Stimulated activated CD4-positive, alpha-beta T cell treated with anti-CD3 and anti-CD28 coated beads, Interleukin-4, amount 100 ng/mL, for 48 hours (primary cell): ENCODE data around the gene GORASP1.

Source experiments
- DNase-seq, 2 donors: peaks; one replicate each; pipeline ENCODE4 v3.0.0-alpha.2; 2020; ENCODE audit warnings: low read depth in 2 of 2

GORASP1 gene

DNA sequence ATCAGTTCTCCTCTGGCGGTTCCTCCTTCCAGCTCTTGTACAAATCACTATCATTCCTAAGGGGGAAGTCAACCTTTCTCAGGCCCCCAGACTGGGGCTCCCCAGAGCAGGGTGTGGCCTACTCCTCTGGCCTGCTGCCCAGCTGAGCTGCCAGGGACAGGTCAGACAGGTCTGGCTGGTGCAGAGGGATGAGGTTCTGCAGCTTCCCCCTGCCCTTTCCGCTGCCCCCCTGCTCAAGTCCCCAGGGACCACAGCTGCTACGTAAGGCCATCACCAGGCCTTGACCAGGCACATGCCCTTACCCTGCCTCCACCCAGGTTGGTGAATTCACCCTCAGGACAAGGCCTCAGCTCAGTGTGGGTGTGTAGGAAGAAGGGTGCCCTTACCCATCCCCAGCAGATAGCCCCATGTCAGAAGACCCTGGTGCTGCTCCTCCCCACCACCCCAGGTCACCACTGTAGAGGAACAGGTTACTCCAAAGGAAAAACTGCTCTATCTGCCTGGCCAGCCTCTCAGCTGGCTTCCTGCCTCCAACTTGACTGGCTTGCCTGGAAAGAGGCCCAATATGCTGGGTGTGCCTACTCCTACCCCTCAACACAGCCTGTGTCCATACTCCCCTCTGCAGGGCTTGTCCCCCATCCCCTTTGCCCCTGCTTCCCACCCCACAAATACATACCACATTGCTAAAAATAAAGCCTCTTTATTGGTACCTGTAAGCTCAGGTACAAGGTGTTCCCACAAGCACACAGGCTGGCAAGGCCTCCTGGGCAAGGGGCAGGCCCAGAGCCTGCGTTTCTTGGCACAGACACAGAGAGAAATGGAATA, 34.0 kb upstream of the GORASP1 start:
- DNase-seq: no peak

DNA sequence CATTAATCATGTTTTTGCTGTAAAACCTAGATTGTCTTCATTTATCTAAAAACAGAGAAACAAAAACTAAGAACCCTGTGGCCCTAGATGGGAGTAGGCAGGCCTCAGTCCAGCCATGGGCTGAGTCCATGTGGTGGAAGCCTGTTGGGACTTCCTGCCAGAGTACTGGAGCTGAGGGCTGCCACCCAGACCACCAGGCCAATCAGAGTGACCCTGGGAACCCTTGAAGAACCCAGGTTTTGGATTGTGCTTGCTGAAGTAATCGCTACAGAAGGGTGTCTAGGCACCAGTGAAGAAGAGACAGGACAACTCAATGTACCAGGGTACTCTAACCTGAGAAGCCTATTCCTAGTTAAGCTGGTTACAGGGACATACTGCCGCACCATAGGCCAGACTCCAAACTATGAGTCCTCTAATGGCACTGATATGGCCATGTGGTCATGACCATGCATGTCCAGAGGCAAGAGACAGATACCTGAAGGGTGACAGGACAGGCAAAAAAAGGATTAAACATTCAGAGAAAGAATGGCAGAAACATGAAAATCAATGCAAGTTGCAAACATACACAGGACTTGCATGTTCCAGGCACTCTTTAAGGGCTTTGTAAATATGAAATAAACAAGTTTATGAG, 33.0 kb upstream of the GORASP1 start:
- DNase-seq: no peak

DNA sequence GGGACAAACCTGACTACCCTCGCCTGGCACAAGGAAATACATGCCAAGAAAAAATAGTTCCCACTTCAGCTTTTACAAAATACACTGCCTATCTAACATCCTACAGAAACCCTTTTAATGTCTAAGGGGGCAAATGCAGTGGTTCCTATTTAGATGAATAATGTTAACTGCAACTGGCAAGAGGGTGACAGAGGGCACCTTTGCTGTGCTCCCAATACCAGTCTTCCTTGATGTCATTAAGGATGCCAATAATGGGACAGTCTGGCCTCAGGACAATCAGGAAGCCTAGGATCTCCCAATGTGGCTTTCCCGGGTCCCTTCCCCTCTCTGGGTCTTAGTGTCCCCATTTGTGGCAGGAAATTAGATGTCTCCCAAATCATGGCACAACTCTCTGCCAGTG, 32.0 kb upstream of the GORASP1 start:
- DNase-seq: no peak

DNA sequence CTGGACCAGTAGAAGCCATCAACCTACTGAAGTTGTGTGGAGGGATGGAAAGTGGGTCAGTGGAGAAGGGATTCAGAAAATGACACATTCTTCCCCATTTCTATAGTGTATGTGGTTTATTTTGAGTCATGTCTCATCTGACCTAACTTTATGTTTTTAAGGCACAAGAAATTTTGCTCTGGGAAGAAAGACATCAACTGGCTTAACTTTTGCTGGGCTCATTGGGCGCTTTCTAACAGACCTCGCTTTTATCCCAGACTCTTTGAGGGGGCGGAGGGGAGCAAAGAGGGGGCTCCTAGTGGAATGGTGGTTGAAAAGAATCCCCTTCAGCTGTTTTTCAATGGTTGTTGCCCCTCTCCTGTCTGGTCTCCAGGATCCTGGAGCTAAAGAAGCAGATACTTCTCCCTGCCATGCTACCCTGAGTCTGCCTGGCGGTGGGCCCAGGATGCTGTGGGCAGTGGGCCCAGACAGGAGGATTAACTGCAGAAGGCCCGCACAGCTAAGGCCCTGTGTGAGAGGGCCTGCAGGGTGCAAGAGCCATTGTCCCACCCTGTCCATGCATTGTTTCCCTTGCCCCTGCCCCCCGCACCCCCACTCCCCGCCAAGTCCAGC, 31.5 kb upstream of the GORASP1 start:
- no peak for DNase-seq

DNA sequence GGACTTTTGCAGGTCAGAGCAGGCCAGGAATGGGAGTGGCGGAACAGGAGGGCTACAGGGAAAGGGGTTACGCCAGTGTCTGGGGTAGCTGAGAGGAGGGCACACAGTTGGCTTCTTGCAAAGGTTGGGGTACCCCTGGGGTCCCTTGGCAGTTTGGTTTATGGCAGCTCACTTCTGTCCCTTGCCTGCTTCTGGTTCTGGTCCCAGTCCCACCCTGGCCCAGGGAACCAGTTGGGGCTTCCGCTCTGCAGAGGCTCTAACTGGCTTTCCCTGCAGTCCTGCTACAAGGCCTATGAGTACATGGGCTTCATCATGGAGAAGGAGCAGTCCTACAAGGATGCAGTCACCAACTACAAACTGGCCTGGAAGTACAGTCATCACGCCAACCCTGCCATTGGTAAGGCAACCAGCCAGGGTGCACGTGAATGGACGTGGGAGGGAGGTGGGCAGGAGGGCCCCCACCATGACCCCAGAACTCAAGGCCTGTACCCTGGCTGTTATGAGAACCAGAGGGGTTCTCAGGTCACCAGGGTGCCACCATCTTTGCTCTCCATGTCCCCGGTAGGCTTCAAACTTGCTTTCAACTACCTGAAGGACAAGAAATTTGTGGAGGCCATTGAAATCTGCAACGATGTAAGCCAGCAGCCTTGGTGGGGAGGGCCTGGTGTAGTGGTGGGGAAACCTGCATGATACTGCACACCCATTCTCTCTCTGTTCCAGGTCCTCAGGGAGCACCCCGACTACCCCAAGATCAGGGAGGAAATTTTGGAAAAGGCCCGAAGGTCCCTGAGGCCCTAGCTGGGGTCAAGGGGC, 30.8 kb upstream of the GORASP1 start:
- no peak for DNase-seq

DNA sequence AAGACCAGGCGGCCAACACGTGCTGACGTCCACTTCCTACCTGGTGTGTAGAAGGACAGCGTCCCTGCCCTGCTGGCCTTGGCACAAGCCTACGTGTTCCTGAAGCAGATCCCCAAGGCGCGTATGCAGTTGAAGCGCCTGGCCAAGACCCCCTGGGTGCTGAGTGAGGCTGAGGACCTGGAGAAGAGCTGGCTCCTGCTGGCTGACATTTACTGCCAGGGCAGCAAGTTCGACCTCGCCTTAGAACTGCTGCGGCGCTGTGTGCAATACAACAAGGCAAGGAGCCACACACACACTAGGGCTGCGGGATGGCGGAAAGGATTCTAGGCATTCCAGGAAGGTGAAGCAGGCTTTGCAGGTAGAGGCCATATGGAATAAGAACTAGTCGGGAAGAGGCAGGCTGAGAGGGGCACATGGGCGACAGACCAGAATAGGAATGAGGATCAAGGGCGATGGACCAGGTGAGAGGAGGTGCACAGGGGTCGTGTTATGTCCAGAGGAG, 30.1 kb upstream of the GORASP1 start:
- DNase-seq: no peak

DNA sequence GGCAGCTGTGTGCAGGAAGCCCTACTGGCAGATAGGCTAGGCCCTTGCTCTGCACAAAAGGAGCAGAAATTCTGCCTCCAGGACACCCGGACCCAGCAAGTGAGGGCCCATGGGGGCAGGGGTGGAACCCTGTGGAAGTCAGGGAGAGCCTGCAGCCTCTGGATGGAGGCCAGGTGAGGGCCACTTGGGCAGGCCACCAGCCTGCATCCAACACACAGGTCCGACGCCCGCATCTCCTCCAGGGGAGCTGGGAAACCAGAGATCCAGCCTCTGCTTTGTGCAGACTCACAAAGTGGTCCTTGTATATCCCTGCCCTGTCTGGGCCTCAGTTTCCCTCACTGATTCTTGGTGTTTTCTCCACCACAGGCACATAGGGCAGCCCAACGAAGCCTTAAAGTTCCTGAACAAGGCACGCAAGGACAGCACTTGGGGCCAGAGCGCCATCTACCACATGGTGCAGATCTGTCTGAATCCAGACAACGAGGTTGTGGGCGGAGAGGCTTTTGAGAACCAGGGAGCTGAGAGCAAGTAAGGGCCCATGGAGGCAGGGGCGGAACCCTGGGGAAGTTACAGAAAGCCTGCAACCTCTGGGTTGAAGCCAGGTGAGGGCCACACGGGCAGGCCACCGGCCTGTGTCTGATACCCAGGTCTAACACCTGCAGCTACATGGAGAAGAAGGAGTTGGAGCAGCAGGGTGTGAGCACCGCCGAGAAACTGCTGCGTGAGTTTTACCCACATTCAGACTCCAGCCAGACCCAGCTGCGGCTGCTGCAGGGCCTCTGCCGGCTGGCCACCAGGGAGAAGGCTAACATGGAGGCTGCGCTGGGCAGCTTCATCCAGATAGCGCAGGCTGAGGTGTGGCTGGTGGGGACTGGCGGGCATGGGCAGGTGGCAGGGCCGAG, 29.4 kb upstream of the GORASP1 start:
- no peak for DNase-seq

DNA sequence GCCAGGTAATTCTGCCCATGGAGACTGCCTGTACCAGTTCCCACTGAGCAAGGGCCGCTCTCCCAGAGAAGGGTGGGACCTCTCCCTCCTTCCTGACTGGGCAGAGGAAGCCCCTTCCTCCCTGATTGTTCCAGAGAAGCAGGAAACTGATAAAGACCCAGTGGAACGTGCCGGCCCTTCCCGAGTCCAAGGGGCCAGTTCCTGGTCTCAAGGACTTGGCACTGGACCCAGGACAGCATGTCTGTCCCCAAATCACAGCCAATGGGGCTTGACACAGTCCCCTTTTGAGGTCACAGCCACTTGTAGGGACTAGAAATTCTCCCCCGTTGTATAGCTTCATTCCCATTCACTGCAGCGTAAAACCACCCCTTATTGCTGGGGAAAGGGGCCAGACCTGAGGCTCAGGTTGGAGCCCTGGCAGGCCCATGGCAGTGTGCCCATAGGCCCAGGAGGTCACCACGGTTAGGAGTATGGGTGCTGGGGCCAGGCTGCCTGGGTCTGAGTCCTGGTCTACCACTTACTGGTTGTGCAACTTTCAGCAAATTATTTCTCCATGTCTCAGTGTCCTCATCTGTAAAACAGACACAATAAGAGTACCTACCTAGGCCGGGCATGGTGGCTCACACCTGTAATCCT, 27.9 kb upstream of the GORASP1 start:
- no peak for DNase-seq

DNA sequence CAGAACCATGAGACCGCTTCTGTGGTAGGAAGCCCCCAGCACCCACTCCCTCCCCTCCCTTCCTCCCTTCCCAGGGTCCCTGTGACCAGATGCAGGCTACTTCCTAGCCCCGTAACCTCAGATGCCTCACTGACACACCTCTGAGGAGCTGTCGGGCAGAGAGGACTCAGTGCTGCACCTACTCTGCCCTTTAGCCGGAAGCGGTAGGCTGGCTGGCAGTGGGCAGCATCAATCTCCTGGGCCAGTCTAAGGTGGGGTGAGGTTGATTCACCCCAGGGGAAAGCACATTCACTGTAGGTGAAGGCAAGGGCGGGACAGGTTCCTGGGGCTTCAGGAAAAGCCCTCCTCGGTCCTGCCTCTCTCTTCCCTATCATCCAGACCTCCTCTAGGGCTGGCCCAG, 26.9 kb upstream of the GORASP1 start:
- DNase-seq: no peak

DNA sequence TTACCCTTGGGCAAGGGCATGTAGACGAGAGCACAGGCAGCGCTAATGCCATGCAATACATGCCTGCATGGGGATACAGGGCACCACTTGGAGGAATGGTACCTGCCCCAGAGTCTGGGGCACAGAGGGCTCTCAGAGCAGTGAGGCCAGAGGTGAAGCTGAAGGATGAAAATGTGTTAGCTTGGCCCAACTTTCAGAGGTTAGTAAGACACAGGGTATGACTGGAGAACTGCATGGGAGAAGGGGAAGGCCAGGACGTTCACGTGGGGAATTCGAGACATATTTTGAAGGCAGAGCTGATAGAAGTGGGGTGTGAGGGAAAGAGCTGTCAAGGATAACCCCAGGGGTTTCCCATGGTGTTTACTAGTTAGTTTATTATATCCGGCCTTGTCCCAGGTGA, 26.4 kb upstream of the GORASP1 start:
- DNase-seq: no peak

DNA sequence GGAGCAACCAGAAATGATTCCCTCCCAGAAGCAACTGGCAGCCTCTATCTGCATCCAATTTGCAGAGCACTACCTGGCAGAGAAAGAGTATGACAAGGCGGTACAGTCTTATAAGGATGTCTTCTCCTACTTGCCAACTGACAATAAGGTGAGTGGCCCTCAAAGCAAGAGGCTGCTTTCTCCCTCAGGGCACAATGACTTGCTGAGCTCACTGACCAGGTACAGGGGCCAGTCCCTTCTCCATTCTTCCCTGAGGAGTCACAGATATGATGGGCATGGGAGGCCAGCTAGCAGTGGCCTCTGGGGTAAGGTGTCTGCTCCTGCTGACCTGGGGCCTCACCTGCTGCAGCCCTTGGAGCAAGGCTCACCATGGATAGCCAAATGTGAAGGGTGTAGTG, 25.7 kb upstream of the GORASP1 start:
- no peak for DNase-seq

DNA sequence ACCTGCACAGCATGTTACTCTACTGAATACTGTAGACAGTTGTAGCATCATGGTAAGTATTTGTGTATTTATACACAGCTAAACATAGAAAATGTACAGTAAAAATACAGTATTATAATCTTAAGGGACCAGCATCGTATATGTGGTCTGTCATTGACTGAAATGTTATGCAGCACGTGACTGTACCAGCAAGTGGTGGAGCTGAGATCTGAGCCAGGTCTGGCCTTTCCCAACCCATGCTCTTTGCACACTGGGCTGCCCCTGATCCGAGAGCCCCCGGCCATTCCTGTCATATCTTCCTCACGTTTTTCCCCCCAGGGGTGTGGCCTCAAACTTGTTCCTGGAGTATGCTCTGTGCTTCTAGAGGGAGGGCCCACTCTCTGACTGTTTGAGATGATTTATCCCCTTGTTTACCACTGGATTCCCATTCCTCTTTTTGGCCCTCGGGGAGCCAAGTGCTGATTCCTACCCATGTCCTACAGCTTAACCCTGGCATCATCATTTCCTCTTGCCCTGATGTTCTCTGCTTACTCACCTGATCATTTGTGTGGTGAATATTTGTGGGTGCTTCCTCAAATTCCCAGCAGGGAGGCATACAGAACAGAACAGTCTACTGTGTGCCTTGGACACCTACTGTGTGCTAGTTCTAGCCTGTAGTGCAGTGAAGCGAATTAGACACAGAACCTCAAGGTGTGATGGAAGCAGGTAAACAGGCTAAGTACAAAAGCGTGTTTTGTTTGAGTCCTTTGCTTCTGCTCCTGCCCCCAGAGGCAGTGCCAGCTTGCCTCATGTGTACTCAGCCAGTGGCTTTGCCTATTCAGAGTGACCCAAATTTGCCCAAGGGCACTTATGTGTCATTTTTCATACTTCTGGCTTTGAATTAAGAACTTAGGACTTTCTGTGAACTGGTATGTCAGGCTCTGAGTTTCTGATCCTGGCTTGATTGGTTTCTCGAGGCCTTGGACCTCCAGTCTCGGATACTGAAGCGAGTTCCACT, 25.0 kb upstream of the GORASP1 start:
- no peak for DNase-seq

DNA sequence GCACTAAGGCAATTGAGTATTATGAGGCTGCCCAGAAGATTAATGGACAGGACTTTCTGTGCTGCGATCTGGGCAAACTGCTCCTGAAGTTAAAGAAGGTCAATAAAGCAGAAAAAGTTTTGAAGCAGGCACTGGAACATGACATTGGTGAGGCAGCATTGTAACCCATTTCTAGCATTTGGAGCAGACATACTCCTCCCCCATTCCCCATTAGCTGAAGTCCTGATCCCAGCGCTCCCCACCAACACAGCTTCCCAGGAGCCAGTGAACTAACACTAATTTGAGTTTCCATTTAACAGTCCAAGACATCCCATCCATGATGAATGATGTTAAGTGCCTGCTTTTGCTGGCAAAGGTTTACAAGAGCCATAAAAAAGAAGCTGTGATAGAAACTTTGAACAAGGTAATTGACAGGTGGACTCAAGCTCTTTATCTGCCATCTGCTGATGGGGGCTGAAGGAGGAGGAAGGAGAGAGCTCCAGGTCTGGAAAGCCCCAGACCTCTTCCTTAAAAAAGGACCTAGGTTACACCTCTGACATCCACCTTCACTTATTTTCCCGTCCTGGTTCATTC, 23.4 kb upstream of the GORASP1 start:
- DNase-seq: no peak

DNA sequence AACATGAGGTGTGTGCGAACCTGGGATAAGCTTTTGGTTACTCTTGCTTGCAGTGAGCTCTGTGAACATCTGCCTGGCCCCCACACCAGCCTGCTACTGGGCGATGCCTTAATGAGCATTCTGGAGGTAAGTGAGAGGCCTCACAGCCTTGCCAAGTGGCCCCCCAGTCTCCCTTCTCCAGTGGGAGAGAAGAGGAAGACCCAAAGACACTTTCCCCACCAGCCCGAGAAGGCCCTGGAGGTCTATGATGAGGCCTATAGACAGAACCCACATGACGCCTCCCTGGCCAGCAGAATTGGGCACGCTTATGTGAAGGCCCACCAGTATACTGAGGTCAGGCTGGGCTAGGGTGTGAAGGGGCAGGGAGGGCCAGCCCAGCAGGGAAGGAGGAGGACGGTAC, 22.6 kb upstream of the GORASP1 start:
- DNase-seq: no peak

DNA sequence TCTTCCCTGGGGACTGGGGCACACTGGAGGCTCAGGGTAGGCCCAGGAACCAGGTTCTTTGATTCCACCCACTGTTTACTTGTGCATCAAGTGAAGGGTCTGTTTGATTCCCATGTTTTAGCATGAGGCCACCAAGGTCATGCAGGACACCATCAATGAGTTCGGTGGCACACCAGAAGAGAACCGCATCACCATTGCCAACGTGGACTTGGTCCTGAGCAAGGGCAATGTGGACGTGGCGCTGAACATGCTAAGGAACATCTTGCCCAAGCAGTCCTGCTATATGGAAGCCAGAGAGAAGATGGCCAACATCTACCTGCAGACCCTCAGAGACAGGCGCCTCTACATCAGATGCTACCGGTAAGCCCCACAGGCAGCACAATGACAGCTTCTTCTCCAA, 21.5 kb upstream of the GORASP1 start:
- no peak for DNase-seq

DNA sequence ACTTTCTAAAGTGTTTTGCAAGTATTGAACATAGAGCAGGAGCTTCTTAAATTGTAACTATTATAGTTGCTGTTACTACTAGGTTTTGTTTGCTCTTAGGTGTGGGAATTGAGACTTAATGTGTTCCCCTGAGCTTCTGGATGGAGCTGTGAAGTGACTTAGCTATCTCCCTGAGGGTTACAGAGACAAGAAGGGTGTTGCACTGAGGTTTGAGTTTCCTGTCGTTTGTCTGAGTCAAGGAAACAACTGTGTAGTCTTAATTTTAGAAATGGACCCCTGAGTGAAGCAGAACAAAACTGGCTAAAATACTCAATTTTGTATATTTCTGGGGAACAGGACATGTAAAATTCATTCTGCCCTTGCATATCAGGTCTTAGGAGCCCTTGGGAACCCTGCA, 20.5 kb upstream of the GORASP1 start:
- no peak for DNase-seq

DNA sequence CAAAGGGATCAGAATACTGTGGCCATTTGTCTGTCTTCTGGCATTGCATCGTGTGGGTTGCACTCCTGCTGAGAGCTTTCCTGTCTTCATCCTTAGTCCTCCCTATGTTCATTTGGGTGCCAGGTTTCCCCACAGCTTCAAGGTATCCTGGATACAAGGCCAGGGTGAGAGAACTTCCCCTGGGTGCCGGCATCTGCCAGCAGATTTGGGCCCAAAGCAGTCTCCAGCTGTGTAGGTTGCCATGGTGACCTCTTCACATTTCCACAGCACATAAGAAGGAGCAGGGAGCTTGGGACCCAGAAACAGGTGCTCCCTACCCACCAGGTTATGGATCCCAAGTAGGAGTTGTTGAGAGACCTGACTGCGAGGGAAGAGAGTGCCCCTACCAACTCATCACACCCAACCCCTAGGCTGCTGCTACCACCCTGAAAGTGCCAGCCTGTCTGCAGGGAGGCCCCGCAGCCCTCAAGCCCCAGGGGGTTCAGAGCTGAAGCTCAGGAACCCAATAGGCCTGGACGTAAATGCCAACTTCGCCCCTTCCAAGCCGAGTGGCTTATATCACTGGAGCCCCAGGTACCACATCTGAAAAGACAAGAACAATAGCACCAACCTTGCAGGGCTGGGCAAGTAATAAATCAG, 20.0 kb upstream of the GORASP1 start:
- DNase-seq: no peak

DNA sequence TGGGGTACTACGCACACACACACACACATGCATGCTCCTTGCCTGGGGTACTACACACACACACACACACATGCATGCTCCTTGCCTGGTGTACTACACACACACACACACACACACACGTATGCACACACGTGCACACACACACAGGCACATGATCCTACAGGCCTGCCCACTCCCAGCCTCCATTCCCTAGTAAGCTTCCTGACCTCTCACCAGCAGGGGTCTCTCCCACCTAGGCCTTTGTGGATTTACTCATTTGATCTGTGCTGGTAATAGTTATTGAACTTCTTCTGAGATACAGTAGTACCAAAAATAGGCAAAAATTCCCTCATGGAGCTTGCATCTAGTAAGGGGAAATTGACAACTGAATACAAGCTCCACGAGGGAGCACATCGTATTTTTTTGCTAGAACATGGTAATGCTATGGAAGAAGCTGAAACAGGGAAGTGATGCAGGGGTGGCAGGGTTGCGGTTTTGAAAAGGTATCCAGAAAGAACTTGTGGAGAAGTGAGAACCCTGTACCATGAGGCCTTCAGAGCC, 19.2 kb upstream of the GORASP1 start:
- no peak for DNase-seq
